Stimulated activated CD8-positive, alpha-beta memory T cell treated with anti-CD3 and anti-CD28 coated beads, Interleukin-12 subunit alpha, Interleukin-12 subunit beta, amount 100 ng/mL, for 1 hour (primary cell): ENCODE results near the gene OSGEP.
A peak's percentile ranks its signal among the peaks of the same experiment; 100 is the strongest.

ENCODE experiments used
- DNase-seq: peaks from one replicate; pipeline ENCODE4 v3.0.0-alpha.2; 2020; ENCODE audit warnings: low read depth

OSGEP gene

DNA sequence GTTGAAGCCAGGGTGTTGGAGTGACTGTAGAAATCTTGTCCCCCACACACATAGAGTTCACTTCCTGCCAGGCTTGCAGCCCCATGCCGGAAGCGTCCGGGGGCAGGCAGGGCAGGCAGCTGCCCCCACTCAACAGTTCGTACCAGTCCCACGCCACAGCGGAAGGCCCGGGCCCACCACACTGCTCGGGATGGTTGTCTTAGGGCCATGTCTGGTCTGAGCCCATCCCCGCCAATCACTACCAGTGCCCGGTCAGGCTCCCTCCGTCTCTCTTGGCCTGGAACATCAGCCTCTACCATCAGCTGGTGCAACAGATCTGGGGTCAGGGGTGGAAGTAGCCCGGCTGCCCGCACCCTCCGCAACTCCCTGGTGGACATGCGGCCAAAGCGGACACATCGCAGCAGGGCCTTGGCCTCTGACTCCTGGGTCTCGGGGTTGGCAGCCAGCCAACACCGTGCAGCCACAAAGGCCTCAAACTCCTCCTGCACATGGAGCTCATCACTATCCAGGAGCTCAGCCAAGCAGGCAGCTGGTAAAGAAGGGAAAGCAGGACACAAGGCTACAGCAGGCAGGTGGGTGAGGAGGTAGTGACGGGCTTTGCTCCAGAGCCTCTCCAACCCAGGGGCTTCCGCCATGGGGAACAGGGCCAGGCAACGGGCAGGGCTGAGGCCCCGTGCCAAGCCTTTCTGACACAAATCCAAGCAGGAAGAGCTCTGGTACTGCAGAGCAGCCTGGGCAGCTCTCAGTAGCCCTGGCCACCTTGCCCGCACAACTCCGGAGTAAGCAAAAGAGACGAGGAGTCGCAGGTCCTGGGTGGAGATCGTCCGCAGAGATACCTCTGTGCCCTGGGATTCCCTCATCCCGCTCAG, 24.6 kb downstream of the OSGEP start:
- DNase-seq = no peak

DNA sequence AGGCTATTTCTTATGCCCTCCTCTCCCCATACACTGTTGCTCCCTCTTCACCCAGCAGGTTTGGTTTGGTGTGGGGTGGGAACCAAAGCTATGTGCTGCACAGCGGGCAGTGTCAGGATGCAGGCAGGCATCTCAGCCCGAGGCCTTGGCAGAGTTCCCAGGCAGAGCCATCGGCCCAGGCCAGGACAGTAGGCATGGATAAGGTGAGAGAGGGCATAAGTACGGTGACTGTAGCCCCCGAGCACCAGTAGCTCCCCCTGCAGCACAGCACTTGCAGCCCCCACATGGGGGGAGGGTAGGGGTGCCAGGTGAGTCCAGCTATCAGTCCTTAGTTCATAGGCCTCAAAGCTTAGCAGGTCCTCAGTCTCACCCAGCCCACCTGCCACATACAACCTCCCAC, 25.8 kb downstream of the OSGEP start:
- DNase-seq = no peak

DNA sequence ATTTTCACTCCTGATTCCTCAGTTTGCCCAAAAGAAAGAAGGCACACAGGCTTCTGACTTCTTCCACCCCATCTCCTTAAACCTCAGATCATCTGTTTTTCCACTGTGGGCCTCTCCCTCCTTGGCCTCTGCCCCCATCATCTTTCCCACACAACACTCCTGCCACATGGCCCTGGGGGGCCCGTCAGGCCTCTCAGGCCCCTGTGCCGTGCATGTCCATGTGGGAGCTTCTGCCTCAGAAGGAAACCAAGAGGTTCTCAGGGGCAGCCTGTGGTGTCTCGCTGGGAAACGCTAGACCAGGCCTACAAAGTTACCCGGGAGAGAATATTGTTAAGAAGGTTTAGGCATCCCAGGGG, 26.6 kb downstream of the OSGEP start:
- no peak for DNase-seq

DNA sequence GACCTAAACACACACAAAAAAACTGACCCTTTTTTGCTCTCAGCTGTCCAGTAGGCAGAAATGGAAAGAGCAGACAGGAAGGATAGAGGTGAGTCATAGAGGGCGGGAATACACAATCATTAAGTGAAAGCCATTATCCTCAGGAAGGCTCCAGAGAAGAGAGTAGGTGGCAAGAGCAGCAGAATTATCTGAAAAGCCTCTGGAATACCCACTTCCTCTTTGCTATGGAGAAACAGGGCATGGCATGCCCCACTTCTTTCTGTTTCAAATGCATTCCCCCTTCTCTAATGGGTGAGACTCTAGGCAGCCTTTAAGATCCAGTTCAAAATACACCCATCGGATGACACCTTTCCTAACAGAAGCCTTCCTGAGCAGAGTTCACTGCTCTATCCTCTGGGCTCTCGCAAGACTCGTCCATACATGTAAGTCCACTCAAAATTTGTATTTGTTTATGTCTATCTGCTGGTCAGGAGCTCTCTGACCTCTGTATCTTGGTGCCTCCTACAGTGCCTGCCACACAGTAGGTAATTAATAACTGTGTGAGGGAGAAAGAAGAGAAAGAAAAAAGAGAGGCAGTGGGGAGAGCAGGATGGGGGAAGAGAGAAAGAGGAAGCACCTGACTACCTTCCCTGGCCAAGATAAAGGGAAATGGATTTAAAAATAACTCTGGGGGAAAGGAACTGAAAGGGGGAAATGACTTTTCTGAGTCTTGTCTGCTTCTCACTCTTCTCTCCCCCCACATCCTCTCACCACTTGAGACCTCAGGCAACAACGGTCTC, 27.2 kb downstream of the OSGEP start:
- DNase-seq = no peak

DNA sequence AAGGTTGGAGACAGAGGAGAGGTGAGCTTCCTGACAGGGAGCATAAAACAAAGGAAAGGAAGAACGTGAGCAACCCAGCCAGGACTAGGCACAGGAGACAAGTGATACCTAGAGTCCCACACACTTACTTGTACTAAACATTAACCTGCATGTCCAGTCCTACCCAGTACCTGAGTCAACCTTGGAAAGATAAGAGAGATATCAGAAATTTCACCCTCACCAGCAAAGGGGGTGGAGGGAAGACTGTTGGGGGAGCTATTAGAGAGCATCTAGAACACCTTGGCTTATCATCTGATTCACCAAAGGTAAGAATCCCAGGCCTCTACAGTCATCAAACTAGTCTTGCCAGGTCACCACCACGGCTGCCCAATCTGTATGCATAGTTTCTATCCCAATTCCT, 29.8 kb downstream of the OSGEP start:
- no peak for DNase-seq

DNA sequence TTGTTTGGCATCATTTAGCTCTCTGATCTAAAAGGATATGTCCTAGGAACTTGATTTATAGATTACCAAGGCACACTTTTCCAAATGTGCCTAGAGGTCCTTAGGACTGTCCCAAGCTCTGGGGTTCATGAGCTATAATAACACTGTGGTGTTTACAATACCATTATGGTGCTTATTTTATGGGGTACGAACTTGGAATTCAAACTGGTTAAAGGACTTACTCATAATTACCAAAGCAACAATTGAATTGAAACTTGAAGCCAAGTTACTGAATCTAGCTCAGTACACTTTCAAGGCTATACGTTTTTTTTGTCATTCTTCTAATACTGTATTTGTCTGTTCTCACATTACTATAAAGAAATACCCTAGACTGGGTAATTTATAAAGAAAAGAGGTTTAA, 31.7 kb downstream of the OSGEP start:
- DNase-seq = no peak

DNA sequence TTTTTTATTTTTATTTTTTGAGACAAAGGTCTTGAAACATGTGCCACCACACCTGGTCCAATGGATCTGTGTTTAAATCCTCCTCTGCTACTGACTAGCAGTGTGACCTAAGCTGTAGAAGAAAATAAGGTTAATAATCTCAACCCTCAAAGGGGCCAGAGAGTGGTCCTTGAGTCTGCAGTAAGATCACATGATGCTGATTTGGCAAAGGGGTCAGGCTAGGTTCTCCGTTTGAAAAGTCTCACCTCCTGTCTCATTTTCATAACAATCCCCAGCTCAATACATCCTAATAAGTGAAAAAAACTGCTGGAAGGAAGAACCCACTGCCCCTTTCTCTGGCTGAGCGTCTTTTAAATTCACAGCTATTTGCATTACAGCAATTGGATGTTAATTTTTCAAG, 33.3 kb downstream of the OSGEP start:
- DNase-seq = no peak

DNA sequence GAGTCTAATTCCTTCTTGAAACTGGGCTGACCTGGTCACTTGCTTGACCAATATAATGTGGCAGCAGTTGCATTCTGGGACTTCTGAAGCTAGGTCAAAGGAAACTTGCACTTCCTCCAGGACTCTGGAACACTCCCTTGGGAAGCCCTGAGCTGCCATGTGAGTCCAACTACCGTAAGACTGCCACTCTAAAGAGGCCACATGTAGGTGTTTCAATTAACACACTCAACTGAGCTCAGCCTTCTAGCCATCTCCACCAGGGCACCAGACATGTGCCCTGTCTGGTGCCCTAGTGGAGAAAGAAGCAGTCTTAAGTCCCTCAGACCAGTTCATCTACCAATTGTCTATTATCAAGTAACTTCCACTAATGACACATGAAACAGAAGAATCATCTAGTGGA, 35.2 kb downstream of the OSGEP start:
- DNase-seq = no peak

DNA sequence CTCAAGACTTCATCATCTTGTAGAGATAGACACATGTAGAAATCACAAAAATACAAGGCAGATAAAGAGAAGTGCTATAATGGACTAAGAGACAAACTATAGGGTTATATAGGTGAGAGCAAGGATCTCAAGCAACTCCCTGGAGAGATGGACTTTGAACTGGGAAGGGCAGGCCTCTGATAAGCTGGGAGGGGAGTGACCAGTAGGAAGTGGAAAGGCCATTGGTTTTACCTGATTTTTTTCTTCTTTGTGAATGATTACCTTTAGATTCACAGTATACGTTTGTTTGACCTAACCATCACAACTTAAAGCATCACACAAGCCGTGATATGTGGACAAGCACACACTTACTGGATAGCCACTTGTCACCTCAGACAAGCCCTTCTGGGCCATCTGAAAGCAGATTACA, 36.1 kb downstream of the OSGEP start:
- no peak for DNase-seq

DNA sequence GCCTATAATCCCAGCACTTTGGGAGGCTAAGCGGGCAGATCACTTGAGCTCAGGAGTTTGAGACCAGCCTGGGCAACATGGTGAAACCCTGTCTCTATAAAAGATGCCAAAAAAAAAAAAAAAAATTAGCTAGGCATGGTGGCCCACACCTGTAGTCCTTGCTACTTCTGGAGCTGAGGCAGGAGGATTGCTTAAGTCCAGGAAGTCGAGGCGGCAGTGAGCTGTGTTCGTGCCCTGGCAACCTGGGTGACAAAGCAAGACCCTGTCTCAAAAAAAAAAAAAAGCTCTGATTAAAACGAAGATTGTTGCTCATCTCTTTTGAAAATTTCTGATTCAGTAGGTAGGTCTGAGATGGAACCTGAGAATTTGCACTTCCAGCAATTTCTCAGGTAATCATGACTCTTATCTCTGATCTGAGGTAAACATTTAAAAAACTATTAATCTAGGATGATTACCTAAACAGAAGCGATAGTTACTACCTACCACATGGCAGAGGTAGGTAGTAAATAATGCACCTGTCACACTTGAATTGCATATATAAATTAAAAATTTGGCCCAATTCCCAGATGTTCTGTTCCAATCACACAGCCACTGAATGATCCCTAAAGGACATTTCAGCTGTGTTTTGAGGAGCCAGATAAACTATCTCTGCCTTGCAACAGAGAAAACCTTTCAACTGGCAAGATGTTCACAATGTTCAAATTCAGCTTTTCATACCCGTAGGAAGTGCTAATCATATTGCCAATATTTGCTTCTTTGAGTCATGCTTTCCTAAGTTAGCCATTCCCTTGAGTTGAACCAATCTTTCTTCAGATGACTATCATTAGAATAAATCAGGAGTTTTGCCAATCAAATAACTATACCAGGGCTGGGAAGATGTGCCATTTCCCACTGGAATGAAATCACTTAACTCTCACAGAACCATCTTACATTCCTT, 37.1 kb downstream of the OSGEP start:
- no peak for DNase-seq

DNA sequence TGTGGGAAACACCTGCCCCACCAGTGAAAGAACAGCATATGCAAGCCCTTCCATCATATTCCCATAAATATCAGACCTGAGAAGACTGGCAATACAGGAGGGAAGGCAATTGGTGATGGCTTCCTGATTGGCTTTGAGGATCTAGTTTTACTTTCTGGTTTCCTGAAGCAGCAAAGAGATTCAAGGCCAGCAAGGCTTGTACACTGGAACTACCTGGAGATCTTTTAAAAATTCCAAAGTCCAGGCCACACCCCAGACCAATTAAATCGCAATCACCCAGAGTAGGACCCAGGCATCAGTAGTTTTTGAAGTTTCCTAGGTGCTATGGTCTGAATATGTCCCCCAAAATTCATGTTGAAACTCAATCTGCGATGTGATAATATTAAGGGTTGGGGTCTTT, 38.4 kb downstream of the OSGEP start:
- DNase-seq = no peak

DNA sequence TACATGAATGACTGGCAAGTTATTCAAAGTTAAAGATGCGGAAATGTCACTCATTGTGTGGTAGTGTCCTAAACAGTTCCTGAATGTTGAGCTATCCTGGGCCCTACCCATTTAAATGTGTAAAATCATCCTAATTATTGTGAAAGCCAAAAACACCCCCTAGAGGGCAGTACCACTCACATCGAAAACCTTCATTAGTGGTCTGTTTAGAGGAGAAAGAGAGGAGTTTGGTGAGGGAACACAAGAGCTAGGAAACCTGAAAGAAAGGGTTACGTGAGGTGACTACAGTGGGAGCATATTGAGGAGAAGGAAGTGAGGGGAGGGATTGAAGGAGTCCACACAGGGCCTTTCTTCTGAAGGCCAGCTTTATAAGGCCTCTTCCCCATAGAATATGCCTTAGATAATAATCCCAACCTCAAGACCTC, 38.8 kb downstream of the OSGEP start:
- DNase-seq = peak; percentile 13

DNA sequence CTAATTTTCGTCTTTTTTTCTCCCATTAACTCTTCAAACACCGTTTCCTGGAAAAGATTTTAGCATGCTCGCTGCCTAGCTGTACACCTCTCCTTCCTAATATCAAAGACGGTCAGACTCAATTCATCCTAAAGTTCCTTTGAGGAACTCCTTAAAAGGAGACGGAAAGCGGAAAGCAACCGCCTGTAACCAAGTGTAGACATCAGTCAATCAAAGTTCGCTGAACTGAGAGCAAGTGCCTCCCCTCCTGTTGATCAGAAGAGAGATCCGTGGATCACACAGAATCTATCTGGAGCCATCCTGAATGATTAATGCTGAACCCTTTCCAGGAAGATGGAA, 40.9 kb downstream of the OSGEP start:
- no peak for DNase-seq

DNA sequence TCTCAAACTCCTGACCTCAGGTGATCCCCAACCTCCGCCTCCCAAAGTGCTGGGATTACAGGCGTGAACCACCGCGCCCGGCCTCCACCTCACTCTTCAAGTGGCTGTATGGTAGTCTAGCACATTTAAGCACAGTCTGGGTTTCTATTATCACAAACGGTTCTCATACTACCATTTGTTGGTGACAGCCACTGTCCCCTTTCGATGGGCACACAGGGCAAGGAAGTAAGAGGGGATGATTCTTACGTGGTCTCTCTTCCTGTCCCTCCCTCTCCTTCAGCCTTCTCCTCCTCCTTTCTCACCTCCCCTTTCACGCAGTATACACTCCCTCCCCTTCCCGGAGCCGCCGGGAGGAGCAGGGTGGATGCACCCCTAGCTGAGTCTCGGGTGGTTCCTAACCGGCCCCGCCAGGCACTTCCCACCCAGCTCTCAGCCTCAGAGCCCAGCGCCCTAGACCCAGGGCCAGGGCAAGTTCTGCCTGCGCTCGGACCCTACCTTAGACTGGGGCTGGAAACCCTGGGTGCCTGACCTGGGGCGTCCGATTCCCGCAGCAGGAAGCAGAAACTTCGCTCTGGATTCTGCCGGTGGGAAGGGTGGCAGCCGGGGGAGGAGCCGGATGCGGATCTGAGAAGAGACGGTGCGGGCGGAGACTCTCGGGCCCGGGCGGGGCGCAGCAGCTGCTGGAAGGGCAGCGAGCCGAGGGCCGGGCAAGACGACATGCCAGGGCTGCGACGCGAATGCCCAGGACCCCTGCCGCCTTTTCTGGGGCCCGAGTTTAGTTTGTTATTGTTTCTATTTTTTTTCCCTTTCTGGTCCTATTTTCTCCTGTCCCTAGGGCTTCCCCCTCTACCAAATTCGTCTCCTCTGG, 41.5 kb downstream of the OSGEP start, which contains the start of gene TEP1:
Gene TEP1 (minus strand): TSS at position 626 of the 868 bp plus-strand sequence. CDS start 5,062 bp downstream, outside the sequence.
- DNase-seq = peak; percentile 61

DNA sequence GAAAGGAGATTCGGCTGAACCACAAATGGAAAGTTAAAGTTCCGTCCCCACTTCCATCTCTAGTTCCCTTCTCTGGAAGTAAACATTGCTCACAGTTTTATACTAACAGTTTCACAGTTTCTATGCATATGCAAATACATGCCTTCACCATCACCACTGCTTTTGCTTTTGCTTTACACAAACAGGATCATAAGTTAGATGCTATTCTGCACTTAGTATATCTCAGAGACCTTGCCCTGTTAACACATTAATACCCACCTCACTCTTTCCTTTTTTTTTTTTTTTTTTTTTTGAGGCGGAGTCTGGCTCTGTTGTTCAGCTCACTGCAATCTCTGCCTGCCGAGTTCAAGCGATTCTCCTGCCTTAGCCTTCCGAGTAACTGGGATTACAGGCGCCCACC, 42.2 kb downstream of the OSGEP start:
- DNase-seq = no peak

DNA sequence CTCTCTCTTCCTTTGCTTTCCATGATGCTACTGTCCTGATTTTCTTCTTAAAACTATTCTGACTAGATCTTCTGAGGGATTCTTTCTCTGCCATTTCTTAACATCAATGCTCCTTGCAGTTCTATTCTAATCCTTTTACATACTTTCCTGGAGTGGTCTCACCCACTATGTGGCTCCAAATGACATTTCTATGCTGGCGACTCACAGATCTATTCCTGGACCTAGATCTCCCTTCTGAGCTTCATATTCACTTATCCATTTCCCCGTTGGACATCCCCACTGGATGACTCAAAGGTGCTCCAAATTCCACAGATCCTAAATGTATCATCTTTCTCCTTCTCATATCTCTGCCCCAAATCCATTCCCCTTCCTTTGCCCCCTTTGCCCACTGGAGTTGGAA, 45.4 kb downstream of the OSGEP start:
- no peak for DNase-seq

DNA sequence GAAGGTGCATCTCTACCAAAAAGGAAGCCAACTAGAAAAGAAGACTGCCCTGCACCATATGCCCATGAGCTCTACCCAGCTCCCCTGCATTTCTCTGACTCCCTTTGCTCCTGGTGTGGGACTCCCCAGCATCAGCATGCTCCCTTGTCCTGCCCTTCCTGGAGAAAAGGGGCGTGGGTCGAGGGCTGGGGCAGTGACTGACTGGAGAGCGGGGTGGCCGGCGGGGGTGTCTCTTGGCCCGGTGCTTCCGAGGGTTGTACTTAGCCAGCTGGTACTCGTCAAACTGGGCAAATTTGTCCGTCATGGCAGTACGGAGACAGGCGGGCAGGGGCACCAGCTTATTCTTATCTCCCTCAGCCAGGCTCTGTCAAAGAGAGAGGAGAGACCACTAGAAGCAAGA, 51.1 kb downstream of the OSGEP start:
- no peak for DNase-seq

DNA sequence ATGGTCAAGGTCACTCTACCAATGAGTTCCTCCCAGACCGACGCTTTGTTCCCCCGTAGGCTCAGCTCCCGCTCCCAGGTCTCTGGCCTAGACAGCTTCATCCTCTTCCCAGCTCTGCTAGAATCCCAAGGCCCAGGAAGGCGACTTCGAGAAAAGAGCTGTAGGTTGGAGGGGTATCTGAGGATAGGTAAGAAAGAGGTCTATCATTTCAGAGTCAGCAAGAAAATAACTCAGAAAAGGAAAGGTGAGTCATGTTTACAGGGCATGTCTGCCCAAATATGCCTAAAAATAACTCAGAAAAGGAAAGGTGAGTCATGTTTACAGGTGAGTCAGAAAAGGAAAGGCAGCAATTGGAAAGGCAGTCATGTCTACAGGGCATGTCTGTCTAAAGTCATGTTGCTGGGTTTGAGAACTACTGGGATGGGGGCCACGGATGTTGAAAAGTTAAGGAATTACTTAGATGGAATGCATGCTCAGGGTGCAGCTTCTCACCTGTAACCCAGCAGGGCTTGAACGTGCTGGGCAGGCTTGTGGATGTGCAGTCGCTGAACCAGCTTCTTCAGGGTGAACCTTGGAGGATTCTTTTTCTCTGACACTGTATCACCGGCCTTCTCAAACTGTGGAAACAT, 53.5 kb downstream of the OSGEP start:
- no peak for DNase-seq

DNA sequence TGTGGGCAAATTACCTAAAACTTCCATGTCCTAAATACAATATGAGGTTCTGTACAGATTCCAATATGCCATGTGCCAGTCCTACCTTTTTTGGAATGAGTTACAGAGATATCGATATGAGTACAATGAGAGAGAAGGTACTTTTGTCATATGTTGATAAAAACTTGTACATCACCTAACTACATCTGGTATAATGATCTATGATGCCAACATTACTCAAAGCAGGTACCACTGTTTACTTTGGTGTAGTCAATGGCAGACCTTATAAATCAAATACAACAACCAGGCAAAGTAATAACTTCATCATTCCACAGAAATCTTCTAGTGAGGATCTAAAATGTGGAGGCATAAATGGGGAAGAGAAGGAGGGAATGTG, 54.0 kb downstream of the OSGEP start:
- no peak for DNase-seq

DNA sequence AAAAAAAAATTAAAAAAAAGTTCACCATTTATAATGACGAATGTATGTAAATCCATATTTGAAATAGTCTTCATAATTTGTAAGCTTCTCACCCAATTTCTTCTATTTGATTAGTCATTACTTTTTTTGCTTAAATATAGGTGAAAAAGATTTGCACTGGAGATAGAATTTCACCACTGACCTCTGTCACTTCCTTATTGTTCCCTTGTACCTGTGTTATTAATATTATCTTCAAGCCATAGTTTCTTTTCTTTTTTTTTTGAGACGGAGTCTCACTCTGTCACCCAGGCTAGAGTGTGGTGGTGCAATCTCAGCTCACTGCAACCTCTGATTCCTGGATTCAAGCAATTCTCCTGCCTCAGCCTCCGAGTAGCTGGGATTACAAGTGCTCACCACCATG, 57.1 kb downstream of the OSGEP start:
- DNase-seq = no peak
